ENCODE measurements around the gene MACROD2.

Gene MACROD2

GRCh38 chr20:16025084-16025483, 2029.8 kb downstream of the MACROD2 start:
- DNase-seq (ENCODE audit: insufficient read length, low spot score) = no peak
- no peak for FAIRE-seq
- TF ChIP-seq CTCF (IDR thresholded peaks at IDR 0.05; ENCODE audit: insufficient read depth, missing control alignments) = no peak

DNA sequence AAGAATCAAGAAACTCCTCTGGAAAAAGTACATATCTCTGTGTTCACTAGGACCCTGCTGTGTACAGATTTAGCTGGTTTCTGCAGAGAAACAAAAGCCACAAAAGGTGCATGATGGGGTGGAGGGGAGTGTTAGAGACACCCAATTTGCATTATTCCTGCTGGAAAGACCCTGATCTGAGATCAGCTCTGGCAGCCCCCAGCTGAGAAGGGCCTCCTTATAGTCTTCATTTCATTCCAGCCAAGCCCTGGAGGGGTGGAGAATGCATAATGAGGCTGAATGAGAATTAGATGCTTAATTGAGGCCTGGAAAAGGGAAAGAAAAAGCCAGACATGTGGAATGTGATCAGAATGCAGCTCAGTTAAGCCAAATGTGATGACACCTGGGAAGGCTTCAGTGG, 2032.4 kb downstream of the MACROD2 start:
- FAIRE-seq (no peak), DNase-seq (ENCODE audit: insufficient read length, low spot score) (no peak)

DNA sequence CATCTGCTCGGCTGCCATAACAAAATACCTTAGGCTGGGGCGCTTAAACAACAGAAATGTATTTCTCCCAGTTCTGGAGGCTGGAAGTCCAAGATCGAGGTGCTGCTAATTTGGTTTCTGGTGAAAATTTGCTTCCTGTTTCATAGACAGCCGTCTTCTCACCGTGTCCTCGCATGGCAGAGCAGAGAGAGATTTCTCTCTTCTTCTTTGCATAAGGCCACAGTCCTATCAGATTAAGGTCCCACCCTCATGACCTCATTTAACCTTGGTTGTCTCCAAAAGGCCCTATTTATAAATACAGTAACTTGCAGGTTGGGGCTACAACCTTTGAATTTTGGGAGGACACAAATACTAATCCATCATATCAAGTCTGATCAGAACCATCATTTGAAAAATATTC, 2033.6 kb downstream of the MACROD2 start:
- FAIRE-seq (no peak), DNase-seq (ENCODE audit: insufficient read length, low spot score) (no peak)
- no peak for TF ChIP-seq CTCF (IDR thresholded peaks at IDR 0.05; ENCODE audit: insufficient read depth, missing control alignments)

More for the DNA sequence above, 2032.4 kb downstream of the MACROD2 start:
- no peak for TF ChIP-seq CTCF (IDR thresholded peaks at IDR 0.05; ENCODE audit: insufficient read depth, missing control alignments)

GRCh38 chr20:16030253-16030652, 2034.9 kb downstream of the MACROD2 start:
- DNase-seq (ENCODE audit: insufficient read length, low spot score) = no peak
- TF ChIP-seq CTCF (IDR thresholded peaks at IDR 0.05; ENCODE audit: insufficient read depth, missing control alignments) = no peak
- FAIRE-seq = no peak

DNA sequence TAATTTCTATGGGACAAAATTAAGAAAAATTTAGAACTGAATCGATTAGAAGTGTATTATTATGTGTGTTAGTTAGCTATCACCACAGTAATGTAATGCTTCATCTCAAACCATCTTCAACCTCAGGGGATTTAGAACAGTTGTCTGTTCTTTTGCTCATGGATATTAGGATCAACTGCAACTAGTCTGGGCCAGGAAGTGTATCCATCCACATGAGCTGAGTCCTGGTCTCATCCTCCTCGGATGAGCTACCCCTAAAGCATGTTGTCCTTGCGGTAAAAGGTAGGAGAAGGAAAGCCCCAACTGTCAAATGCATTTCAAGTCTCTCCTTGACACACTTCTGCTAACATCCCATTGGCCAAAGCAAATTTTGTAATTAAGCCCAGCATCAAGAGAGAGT, 2040.3 kb downstream of the MACROD2 start:
- FAIRE-seq (no peak), DNase-seq (ENCODE audit: insufficient read length, low spot score) (no peak)
- no peak for TF ChIP-seq CTCF (IDR thresholded peaks at IDR 0.05; ENCODE audit: insufficient read depth, missing control alignments)

DNA sequence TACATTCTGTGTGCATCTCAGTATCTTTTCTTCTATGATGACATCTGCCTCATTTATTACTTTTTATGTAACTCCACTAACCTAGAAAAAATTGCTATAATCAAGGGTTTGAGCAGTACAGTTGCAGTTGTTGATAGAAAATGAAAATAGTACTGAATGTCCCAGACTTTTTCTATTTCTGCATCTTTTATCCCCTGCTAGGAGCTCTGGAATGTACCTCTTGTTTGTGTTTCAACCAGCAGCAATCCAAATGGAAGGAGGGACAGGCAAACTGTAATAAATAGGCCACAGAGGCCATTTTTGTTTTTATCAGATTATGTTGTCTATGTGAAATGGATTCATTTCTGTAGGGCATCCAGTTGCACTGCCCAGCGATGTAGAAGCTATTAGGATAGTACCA, 2041.0 kb downstream of the MACROD2 start:
- no peak for DNase-seq (ENCODE audit: insufficient read length, low spot score)
- FAIRE-seq = no peak
- TF ChIP-seq CTCF (IDR thresholded peaks at IDR 0.05; ENCODE audit: insufficient read depth, missing control alignments) = no peak

DNA sequence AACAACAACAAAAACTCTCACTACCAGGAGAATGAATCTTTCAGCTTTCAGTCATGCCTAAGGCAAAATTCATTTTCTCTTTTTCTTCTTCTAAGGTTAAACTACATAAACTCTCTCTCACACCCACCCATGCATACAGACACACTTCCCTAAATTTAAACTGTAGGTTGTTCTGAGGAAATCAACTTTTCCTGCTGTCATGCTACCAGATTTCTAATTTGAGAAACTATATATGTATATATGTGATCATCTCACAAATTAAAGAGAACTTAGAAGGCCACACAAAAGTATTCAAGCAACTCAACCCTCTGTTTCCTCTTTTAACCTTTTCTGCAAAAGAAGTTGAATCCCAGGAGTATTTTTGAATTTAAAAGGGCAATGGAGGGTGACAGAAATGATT, 2045.4 kb downstream of the MACROD2 start:
- TF ChIP-seq CTCF (IDR thresholded peaks at IDR 0.05; ENCODE audit: insufficient read depth, missing control alignments) = no peak
- DNase-seq (ENCODE audit: insufficient read length, low spot score) (no peak), FAIRE-seq (no peak)

All from D721Med (cell line).